RCC 7860 (cell line): Measurements from ENCODE around the gene PRSS33.

Experiments used
- DNase-seq: peaks from one replicate; pipeline ENCODE4 v3.0.0-alpha.2; 2015; ENCODE audit warnings: low spot score
- FAIRE-seq: peaks from 2 replicates; lab custom pipeline; 2012; peaks lifted over from hg19 to GRCh38; lab: Jason Lieb, UNC

PRSS33 gene

GRCh38 chr16:2744711-2745110 is 42.6 kb downstream of the PRSS33 start:
- DNase-seq (no peak), FAIRE-seq (no peak)

GRCh38 chr16:2743007-2743810 is 44.2 kb downstream of the PRSS33 start:
- DNase-seq, result no peak
- FAIRE-seq, result no peak

GRCh38 chr16:2742323-2743006 is 44.9 kb downstream of the PRSS33 start:
- no peak for DNase-seq
- no peak for FAIRE-seq

DNA sequence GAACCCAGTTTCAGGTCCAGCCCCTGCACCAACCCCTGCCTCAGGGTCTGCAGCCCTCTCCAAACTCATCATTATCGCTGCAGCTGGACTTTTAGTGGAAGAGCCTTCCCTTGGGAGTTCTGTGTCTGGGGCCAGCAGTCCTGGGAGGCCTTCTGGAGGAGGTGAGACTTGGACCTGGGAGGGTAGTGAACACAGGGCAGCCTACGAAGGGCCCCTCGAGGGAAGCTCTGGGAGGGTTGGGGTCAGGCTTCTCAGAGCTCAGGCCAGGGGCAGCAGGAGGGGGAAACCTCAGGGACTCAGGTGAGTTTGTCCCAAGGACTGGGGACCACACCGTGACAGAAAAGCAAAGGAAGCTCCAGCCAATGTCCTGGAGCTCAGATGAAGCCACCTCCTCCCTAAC is 46.2 kb downstream of the PRSS33 start:
- no peak for FAIRE-seq

GRCh38 chr16:2740476-2740875 is 46.9 kb downstream of the PRSS33 start:
- no peak for DNase-seq
- FAIRE-seq, result no peak

More for the DNA sequence above, 46.2 kb downstream of the PRSS33 start:
- DNase-seq, result no peak

GRCh38 chr16:2739625-2740430 is 47.5 kb downstream of the PRSS33 start:
- FAIRE-seq (no peak), DNase-seq (no peak)

DNA sequence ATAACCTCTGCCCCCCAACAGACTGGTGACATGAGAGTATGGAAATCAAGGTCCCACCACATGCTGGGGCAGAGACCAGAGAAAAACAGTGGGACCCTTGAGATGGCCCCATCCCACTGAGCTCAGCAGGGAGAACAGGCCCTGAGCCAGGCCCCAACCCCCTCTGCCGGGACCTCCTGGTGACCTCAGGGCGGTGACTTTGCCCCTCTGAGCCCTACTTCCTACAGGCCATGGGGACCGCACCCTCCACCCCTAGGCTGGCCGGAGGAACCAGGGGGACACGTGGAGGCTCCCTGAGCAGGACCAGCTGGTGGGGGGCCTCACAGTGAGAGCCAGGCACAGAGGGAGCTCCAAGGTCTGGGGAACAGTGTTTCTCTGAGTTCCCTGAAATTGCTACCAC is 48.7 kb downstream of the PRSS33 start:
- FAIRE-seq (no peak), DNase-seq (no peak)

DNA sequence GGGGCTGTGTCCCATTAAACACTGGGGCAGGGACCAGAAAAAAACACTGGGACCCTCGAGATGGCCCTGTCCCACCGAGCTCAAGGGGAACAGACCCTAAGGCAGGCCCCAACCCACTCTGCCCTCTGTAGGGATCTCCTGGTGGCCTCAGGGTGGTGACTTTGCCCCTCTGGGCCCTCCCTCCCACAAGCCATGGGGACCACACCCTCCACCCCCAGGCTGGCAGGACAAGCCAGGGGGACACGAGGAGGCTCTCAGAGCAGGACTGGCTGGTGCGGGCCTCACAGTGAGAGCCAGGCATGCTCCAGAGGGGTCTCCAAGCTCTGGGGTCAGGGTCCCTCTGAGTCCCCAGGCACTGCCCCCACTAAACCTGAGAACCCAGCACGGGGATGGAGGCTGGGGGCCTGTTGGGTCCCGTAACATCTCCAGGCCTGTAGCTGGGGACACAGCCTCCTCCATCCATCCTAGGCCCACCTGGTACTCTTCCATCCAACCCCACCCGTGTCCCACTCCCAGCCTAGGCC is 49.4 kb downstream of the PRSS33 start:
- FAIRE-seq, result no peak
- no peak for DNase-seq

DNA sequence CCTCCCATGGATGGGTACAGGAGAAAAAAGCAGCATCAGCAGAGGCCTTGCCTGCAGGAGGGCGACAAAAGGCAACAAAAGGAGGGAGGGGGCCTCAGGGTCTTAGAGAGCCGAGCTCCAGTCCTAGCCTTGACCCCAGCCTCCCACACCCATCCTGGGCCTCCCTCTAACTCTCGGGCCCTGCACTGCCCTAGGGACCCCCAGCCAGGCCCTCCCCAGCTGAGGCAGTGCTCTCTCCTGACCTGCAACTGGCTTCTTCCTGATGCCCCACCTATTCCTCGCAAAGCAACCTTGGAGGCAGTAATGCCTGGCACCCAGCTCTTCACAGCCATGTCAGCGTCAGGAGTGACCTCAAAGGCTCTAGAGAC is 50.1 kb downstream of the PRSS33 start:
- no peak for DNase-seq
- no peak for FAIRE-seq

GRCh38 chr16:2736476-2737237 is 50.7 kb downstream of the PRSS33 start:
- no peak for DNase-seq
- no peak for FAIRE-seq

DNA sequence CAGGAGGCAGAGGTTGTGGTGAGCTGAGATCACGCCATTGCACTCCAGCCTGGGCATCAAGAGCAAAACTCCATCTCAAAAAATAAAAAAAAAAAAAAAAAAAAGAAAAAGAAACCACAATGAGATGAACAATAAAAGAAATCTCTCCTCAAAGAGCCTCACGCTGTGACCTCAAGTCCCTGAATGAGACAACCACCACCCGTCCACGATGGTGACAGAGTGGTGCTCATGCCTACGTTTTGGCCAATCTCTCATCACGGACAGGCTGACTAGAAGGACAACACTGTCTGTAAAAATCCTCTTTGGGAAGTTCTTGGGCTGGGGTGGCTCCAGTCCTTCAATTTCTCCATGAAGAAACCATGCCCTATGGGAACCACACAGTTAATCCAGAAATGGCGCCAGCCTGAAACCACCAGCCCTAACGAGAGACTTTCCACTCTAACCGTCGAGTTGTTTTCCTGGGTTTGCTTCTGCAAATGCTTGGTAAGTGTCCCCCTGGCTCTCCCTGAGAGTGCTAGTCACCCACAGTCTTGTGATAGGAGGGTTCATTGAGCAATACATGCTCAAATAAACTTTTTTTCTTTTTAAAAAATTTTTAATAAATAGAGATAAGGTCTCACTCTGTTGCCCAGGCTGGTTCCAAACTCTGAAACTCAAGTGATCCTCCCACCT is 52.4 kb downstream of the PRSS33 start:
- no peak for DNase-seq

More for the DNA sequence above, 52.4 kb downstream of the PRSS33 start:
- FAIRE-seq, result no peak
